NCI-H146 treated with DMSO at 0.1 percent for 48 hours (cell line): Measurements from ENCODE around the gene TTC7B.

Source experiments
- DNase-seq: peaks from one replicate; lab custom pipeline; 2025; ENCODE audit not compliant: unreplicated experiment; lab: John Stamatoyannopoulos, UW

TTC7B gene

GRCh38 chr14:90498198-90498597 lies 318.0 kb downstream of the TTC7B start:
- DNase-seq = no peak

GRCh38 chr14:90496379-90496778 lies 319.9 kb downstream of the TTC7B start:
- no peak for DNase-seq

- DNase-seq = no peak
Observed at GRCh38 chr14:90495357-90496276, 320.6 kb downstream of the TTC7B start.

- DNase-seq = no peak
Observed at GRCh38 chr14:90491911-90492531, 324.2 kb downstream of the TTC7B start.

- DNase-seq = no peak
Observed at GRCh38 chr14:90491221-90491885, 324.9 kb downstream of the TTC7B start.

- no peak for DNase-seq
Observed at GRCh38 chr14:90490720-90491050, 325.5 kb downstream of the TTC7B start.

GRCh38 chr14:90489916-90490719 lies 326.1 kb downstream of the TTC7B start:
- DNase-seq = no peak

- DNase-seq = no peak
Observed at GRCh38 chr14:90489306-90489705, 326.9 kb downstream of the TTC7B start.

GRCh38 chr14:90488256-90488655 lies 328.0 kb downstream of the TTC7B start:
- no peak for DNase-seq

GRCh38 chr14:90487462-90487861 lies 328.8 kb downstream of the TTC7B start:
- no peak for DNase-seq

- DNase-seq = peak; percentile 87
Observed at GRCh38 chr14:90487031-90487430, 329.2 kb downstream of the TTC7B start.

- DNase-seq = no peak
Observed at GRCh38 chr14:90484291-90484690, 331.9 kb downstream of the TTC7B start.

GRCh38 chr14:90483571-90483974 lies 332.7 kb downstream of the TTC7B start:
- no peak for DNase-seq

GRCh38 chr14:90483117-90483516 lies 333.1 kb downstream of the TTC7B start:
- no peak for DNase-seq

GRCh38 chr14:90475298-90475697 lies 340.9 kb downstream of the TTC7B start:
- no peak for DNase-seq
